Fibroblast of the aortic adventitia (primary cell): ENCODE results near the gene ROR1. TPM values are rescaled to one million over a fixed set of nuclear protein-coding genes. Genes with fewer than 3 reads are reported as not detected.
A peak's percentile ranks its signal among the peaks of the same experiment; 100 is the strongest.

Experiments used
- DNase-seq: peaks from one replicate; pipeline ENCODE4 v3.0.0-alpha.2; 2010; ENCODE audit warnings: low read depth
- H3K4me3 ChIP-seq: 2 replicates; pipeline ENCODE4 v1.5.1; 2011; ENCODE audit warnings: low read depth, mild to moderate bottlenecking, control low read depth, low read length, moderate library complexity
- CTCF ChIP-seq: IDR thresholded peaks from 2 replicates; pipeline ENCODE4 v1.5.1; 2011; ENCODE audit warnings: mild to moderate bottlenecking, low read length, control low read depth, inconsistent platforms; ENCODE audit not compliant: insufficient read depth
- total RNA-seq: library from RNA; depleted of rRNA; stranded (reverse); fragments of >200 nt; gene quantifications from 2 replicates; pipeline ENCODE4 v1.2.3, GENCODE V29; 2012; ENCODE audit warnings: low replicate concordance

The ROR1 gene
- total RNA-seq, 1 donor, result 18.8 TPM

- DNase-seq, result peak; percentile 84
- no peak for TF ChIP-seq CTCF
- H3K4me3 ChIP-seq, result no peak overlapping the region
Measured at GRCh38 chr1:64060611-64061302, 286.9 kb downstream of the ROR1 start.

- TF ChIP-seq CTCF, result no peak
- no peak for DNase-seq
- H3K4me3 ChIP-seq, result no peak overlapping the region
Measured at GRCh38 chr1:64061430-64062104, 287.8 kb downstream of the ROR1 start.

GRCh38 chr1:64062529-64062928, 288.7 kb downstream of the ROR1 start:
- no peak overlapping the region for H3K4me3 ChIP-seq
- no peak for DNase-seq
- TF ChIP-seq CTCF, result no peak

GRCh38 chr1:64062941-64063581, 289.2 kb downstream of the ROR1 start:
- TF ChIP-seq CTCF, result no peak
- DNase-seq, result peak; percentile 21

GRCh38 chr1:64065571-64065970, 291.8 kb downstream of the ROR1 start:
- no peak for TF ChIP-seq CTCF
- DNase-seq, result no peak
- H3K4me3 ChIP-seq, result no peak overlapping the region

More at GRCh38 chr1:64062941-64063581, 289.2 kb downstream of the ROR1 start:
- H3K4me3 ChIP-seq, result no peak overlapping the region

GRCh38 chr1:64072089-64072793, 298.4 kb downstream of the ROR1 start:
- no peak overlapping the region for H3K4me3 ChIP-seq
- TF ChIP-seq CTCF, result no peak
- DNase-seq, result peak; percentile 75
